Measurements from ENCODE around the gene FAM13A. TPM values are rescaled to one million over a fixed set of nuclear protein-coding genes. Genes with fewer than 3 reads are reported as not detected.

The FAM13A gene
- total and polyA plus RNA-seq, 10 of the 15 experiments (the other 5 are each of a cell fraction or from before 2014, with no cell fraction given), result 0.05 to 1.8 (median 0.27) TPM; not detected in 1

- intact Hi-C loops (cut with micrococcal nuclease; ENCODE audit: unreplicated experiment), result no loop called here
- WGBS (ENCODE audit: insufficient coverage, insufficient replicate concordance, low lambda C conversion rate, missing lambda C conversion rate), result 31% methylated on average over 5 of the region's 5 CpGs
- no TSS peak for BruUV-seq (replicated peaks)
Observed at GRCh38 chr4:88911246-88912212, 145.5 kb downstream of the FAM13A start.

More at GRCh38 chr4:88911246-88912212, 145.5 kb downstream of the FAM13A start:
- Histone ChIP-seq H3K4me1 (ENCODE audit: control insufficient read depth, insufficient read depth, low read length) (no peaks in the 10 kb centered on the region), H3K4me3 (no peak overlapping the region), H3K9ac (ENCODE audit: control insufficient read depth, insufficient read depth, low read length) (no peak overlapping the region), H3K9me3 (replicated peaks; ENCODE audit: control insufficient read depth, insufficient read depth, low read length) (no peaks in the 10 kb centered on the region), H3K79me2 (ENCODE audit: control insufficient read depth, insufficient read depth, low read length) (no peaks in the 10 kb centered on the region), H3K4me2 (ENCODE audit: control insufficient read depth, insufficient read depth) (no peak overlapping the region), H3K27ac (ENCODE audit: control insufficient read depth, insufficient read depth) (no peak overlapping the region), H2AFZ (ENCODE audit: control insufficient read depth, low read depth, low read length) (no peak overlapping the region), H4K20me1 (ENCODE audit: control insufficient read depth, insufficient read depth) (no peaks in the 10 kb centered on the region), H3K27me3 (replicated peaks in 1 of 2; ENCODE audit: control insufficient read depth in 2 of 2, insufficient read depth in 2 of 2, low read length in 1 of 2) (no peaks in the 10 kb centered on the region), H3K36me3 (ENCODE audit: control insufficient read depth in 2 of 2, insufficient read depth in 2 of 2, low read length in 1 of 2) (no peaks in the 10 kb centered on the region)
- ChIA-PET CTCF (interaction anchor here (1.1 to 1.3 kb wide), 2 partner anchors 9 to 14 kb away, joined by 3 read pairs; no protein-coding TSS in a partner anchor), RAD21 (ENCODE audit: unreplicated experiment) (interaction anchor here (1.1 kb wide), 1 partner anchor 145 kb away, joined by 3 read pairs; no protein-coding TSS in a partner anchor), POLR2A (interaction anchor here (1.1 kb wide), 1 partner anchor 52 kb away, joined by 3 read pairs; no protein-coding TSS in a partner anchor), SMC1A (ENCODE audit: uncharacterized antibody, unreplicated experiment) (interaction anchor here (0.5 to 1.3 kb wide), 4 partner anchors 11 to 294 kb away, joined by 3 to 4 read pairs (median 4); no protein-coding TSS in a partner anchor)
- no peak for DNase-seq (ENCODE audit: low read depth, low spot score)
- TF ChIP-seq E2F4 (IDR thresholded peaks at IDR 0.05; ENCODE audit: low read depth, low read length) (no peak), ATF7 (IDR thresholded peaks at IDR 0.05; ENCODE audit: low read depth) (0 out of 2 replicates have a peak, but pooled peaks have one; percentile 34), KLF5 (IDR thresholded peaks at IDR 0.05; ENCODE audit: partially characterized antibody) (no peak)
- ATAC-seq, result no peak
- in situ Hi-C loops (cut with MboI), result no loop called here
- FAIRE-seq, result no peak

All from GM12878 (cell line).